HCT116 (cell line): ENCODE data around the gene ATG4A. TPM values are rescaled to one million over a fixed set of nuclear protein-coding genes. Genes with fewer than 3 reads are reported as not detected.

Source experiments
- ATAC-seq: fragments of 200-7000 bp; cut with Tn5 transposase; 2 replicates; pipeline ENCODE4 v1.9.1; 2020; ENCODE audit warnings: mild to moderate bottlenecking, moderate library complexity
- BruUV-seq: library from RNA; stranded (reverse); fragments of 400-500 nt; replicated peaks from 2 replicates; lab custom pipeline; 2021; lab: Mats Ljungman, UMichigan
- CTCF ChIA-PET: fragments of 300-600 bp; sonication (Branson Sonifier 250); formaldehyde crosslinking; loops from one replicate; lab custom pipeline; 2021; ENCODE audit warnings: antibody characterized with exemption; lab: Charles Lee
- POLR2A ChIA-PET: fragments of 300-600, 350-600 bp; sonication (Branson Sonifier 250); formaldehyde crosslinking; loops from one replicate; lab custom pipeline; 2021; ENCODE audit warnings: antibody characterized with exemption; lab: Charles Lee
- RAD21 ChIA-PET, 2 experiments: fragments of 300-600 bp; sonication (Branson Sonifier 250); formaldehyde crosslinking; loops; one replicate each; lab custom pipeline; 2023; ENCODE audit warnings: low total read pairs in 2 of 2; ENCODE audit not compliant: uncharacterized antibody in 2 of 2, unreplicated experiment in 2 of 2, low non-redundant PET in 1 of 2; lab: Charles Lee
- DNase-seq: peaks from one replicate; pipeline ENCODE4 v3.0.0-alpha.2; 2010; ENCODE audit warnings: low read depth, low spot score
- H2AFZ ChIP-seq: fragments of 200-600 bp; shearing (Covaris generic), sonication (generic); 2 replicates; pipeline ENCODE4 v1.6.1; 2017; ENCODE audit warnings: low read depth, mixed run types, mixed read lengths, antibody characterized with exemption, low read length; ENCODE audit not compliant: poor library complexity, severe bottlenecking
- H3K27ac ChIP-seq: 2 replicates; pipeline ENCODE4 v1.5.1; 2012; ENCODE audit warnings: low read depth, low read length
- H3K27me3 ChIP-seq: fragments of 200-600 bp; sonication (generic); 2 replicates; pipeline ENCODE4 v1.6.1; 2016; ENCODE audit warnings: mixed run types, low read length, mixed read lengths; ENCODE audit not compliant: insufficient read depth
- H3K36me3 ChIP-seq, 2 experiments: fragments of 200-500 bp in 1 of 2; fragments of 200-600 bp in 1 of 2; sonication (Bioruptor generic) in 1 of 2; sonication (generic) in 1 of 2; 2 replicates each; pipeline versions ENCODE4 v1.5.1 to v1.6.1; 2014 to 2016; ENCODE audit warnings: low read length in 2 of 2, inconsistent platforms in 1 of 2, mixed read lengths in 1 of 2, mixed run types in 1 of 2; ENCODE audit not compliant: insufficient read depth in 2 of 2, control insufficient read depth in 1 of 2
- H3K4me1 ChIP-seq, 2 experiments: fragments of 200-600 bp in 1 of 2; sonication (generic) in 1 of 2; 2 replicates each; pipeline versions ENCODE4 v1.5.1 to v1.6.1; 2012 to 2017; ENCODE audit warnings: low read length in 2 of 2, inconsistent platforms in 1 of 2, mild to moderate bottlenecking in 1 of 2, mixed read lengths in 1 of 2, mixed run types in 1 of 2, moderate library complexity in 1 of 2; ENCODE audit not compliant: insufficient read depth in 2 of 2, control insufficient read depth in 1 of 2
- H3K4me2 ChIP-seq: fragments of 200-600 bp; sonication (generic); 2 replicates; pipeline ENCODE4 v1.6.1; 2017; ENCODE audit warnings: mixed run types, low read length, mixed read lengths
- H3K4me3 ChIP-seq, 2 experiments: fragments of 200-600 bp in 1 of 2; sonication (generic) in 1 of 2; replicated peaks in 1 of 2; 2 replicates each; pipeline ENCODE4 v1.5.1; 2011 to 2016; ENCODE audit warnings: low read length in 2 of 2, control low read depth in 1 of 2, low read depth in 1 of 2, mild to moderate bottlenecking in 1 of 2, mixed read lengths in 1 of 2, mixed run types in 1 of 2
- H3K79me2 ChIP-seq: fragments of 200-600 bp; sonication (generic); 2 replicates; pipeline ENCODE4 v1.6.1; 2017; ENCODE audit warnings: mild to moderate bottlenecking, mixed run types, low read length, moderate library complexity, mixed read lengths; ENCODE audit not compliant: insufficient read depth
- H3K9ac ChIP-seq: fragments of 200-600 bp; sonication (generic); 2 replicates; pipeline ENCODE4 v1.6.1; 2016; ENCODE audit warnings: low read length, mixed read lengths
- H3K9me2 ChIP-seq: fragments of 200-600 bp; sonication (generic), shearing (Covaris generic); 2 replicates; pipeline ENCODE4 v1.6.1; 2017; ENCODE audit warnings: mixed run types, mild to moderate bottlenecking, moderate library complexity; ENCODE audit not compliant: insufficient read depth
- H3K9me3 ChIP-seq, 2 experiments: fragments of 200-500 bp in 1 of 2; fragments of 200-600 bp in 1 of 2; sonication (Bioruptor generic) in 1 of 2; sonication (generic) in 1 of 2; 2 replicates each; pipeline ENCODE4 v1.6.1; 2014 to 2017; ENCODE audit warnings: low read length in 2 of 2, mixed read lengths in 2 of 2, inconsistent platforms in 1 of 2, low read depth in 1 of 2, mild to moderate bottlenecking in 1 of 2, mixed run types in 1 of 2, moderate library complexity in 1 of 2; ENCODE audit not compliant: control insufficient read depth in 1 of 2, insufficient read depth in 1 of 2
- H4K20me1 ChIP-seq: fragments of 200-600 bp; sonication (generic), shearing (Covaris generic); 2 replicates; pipeline ENCODE4 v1.6.1; 2017; ENCODE audit warnings: mixed run types, mild to moderate bottlenecking, moderate library complexity; ENCODE audit not compliant: insufficient read depth
- CBX3 ChIP-seq: IDR thresholded peaks from 2 replicates; pipeline ENCODE4 v1.6.1; 2012; ENCODE audit warnings: low read depth
- CEBPB ChIP-seq: IDR thresholded peaks from 2 replicates; pipeline ENCODE4 v1.6.1; 2012; ENCODE audit warnings: low read depth
- EGR1 ChIP-seq: IDR thresholded peaks from 2 replicates; pipeline ENCODE4 v1.6.1; 2012; ENCODE audit warnings: low read depth
- ELF1 ChIP-seq: IDR thresholded peaks from 2 replicates; pipeline ENCODE4 v1.6.1; 2012; ENCODE audit warnings: low read depth, borderline replicate concordance
- EZH2phosphoT487 ChIP-seq: fragments of 200-600 bp; IDR thresholded peaks from 2 replicates; pipeline ENCODE4 v1.6.1; 2018; ENCODE audit warnings: antibody characterized with exemption, borderline replicate concordance
- FOSL1 ChIP-seq: IDR thresholded peaks from 2 replicates; pipeline ENCODE4 v1.6.1; 2012; ENCODE audit warnings: low read depth
- JUND ChIP-seq: IDR thresholded peaks from 2 replicates; pipeline ENCODE4 v1.6.1; 2012
- POLR2A ChIP-seq: IDR thresholded peaks from 2 replicates; pipeline ENCODE4 v1.7.0; 2011; ENCODE audit warnings: borderline replicate concordance; ENCODE audit not compliant: insufficient read depth, insufficient read length; ENCODE audit errors: extremely low read depth
- POLR2AphosphoS5 ChIP-seq: IDR thresholded peaks from 2 replicates; pipeline ENCODE4 v1.6.1; 2011; ENCODE audit warnings: mild to moderate bottlenecking, low read depth, low read length, moderate library complexity
- RAD21 ChIP-seq: IDR thresholded peaks from 2 replicates; pipeline ENCODE4 v1.6.1; 2012; ENCODE audit warnings: low read depth, mild to moderate bottlenecking
- SIN3A ChIP-seq: IDR thresholded peaks from 2 replicates; pipeline ENCODE4 v1.6.1; 2012; ENCODE audit warnings: low read depth
- SP1 ChIP-seq: IDR thresholded peaks from 2 replicates; pipeline ENCODE4 v1.6.1; 2012; ENCODE audit warnings: low read depth
- TCF7L2 ChIP-seq: IDR thresholded peaks from 2 replicates; pipeline ENCODE4 v1.7.0; 2011; ENCODE audit warnings: borderline replicate concordance, inconsistent platforms; ENCODE audit not compliant: insufficient read depth, insufficient read length; ENCODE audit errors: extremely low read depth
- YY1 ChIP-seq: IDR thresholded peaks from 2 replicates; pipeline ENCODE4 v1.6.1; 2011; ENCODE audit warnings: low read length, low read depth, moderate library complexity, mild to moderate bottlenecking; ENCODE audit not compliant: insufficient replicate concordance; ENCODE audit errors: extremely low read depth
- ZFX ChIP-seq: fragments of 450-650 bp; IDR thresholded peaks from 2 replicates; pipeline ENCODE4 v1.6.1; 2017
- ZNF274 ChIP-seq: fragments of 200-500 bp; sonication (Bioruptor generic); IDR thresholded peaks from 2 replicates; pipeline ENCODE4 v1.6.1; 2014; ENCODE audit warnings: mild to moderate bottlenecking, low read depth, low read length, inconsistent platforms
- intact Hi-C: fragments of 100-400 bp; cut with micrococcal nuclease; formaldehyde crosslinking; loops from 2 replicates; pipeline ENCODE4 v1.10.0; 2022
- total RNA-seq: library from RNA; stranded (reverse); gene quantifications from one replicate; pipeline ENCODE4 v1.2.1, GENCODE V29; 2021; ENCODE audit not compliant: unreplicated experiment
- TF ChIP-seq, protein P1 (sequence below): IDR thresholded peaks from 2 replicates; pipeline ENCODE4 v1.6.1; 2012
- TF ChIP-seq, protein P2 (sequence below): IDR thresholded peaks from 2 replicates; pipeline ENCODE4 v1.6.1; 2012; ENCODE audit warnings: low read depth
- TF ChIP-seq, protein P3 (sequence below): IDR thresholded peaks from 2 replicates; pipeline ENCODE4 v1.6.1; 2012

Gene ATG4A
- total RNA-seq, 1 experiment from 2014 or later: 4.1 TPM

DNA sequence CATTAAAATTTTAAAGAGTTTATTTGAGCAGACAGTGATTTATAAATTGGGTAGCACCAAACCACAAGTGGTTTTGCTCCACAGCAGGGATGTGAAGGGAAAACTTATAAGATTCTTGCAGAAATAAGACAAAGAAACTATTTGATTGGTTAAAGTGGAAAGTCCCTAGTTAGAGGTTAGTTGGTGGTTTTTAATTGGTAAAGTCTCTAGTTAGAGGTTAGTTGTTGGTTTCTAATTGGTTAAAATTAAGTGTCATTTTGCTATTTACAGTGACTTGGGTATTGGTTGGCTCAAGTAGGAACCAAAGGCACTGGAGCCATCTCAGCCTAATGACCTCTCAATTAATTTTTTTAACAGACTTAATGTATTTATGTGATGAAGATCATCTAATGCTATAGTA is 23.0 kb downstream of the ATG4A start:
- TF ChIP-seq RAD21 (no peak), ZFX (no peak), EGR1 (no peak), EZH2phosphoT487 (no peak), ELF1 (no peak), SP1 (no peak)
- TF ChIP-seq, protein P1, sequence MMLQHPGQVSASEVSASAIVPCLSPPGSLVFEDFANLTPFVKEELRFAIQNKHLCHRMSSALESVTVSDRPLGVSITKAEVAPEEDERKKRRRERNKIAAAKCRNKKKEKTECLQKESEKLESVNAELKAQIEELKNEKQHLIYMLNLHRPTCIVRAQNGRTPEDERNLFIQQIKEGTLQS: no peak
- CTCF ChIA-PET: no interaction called here

DNA sequence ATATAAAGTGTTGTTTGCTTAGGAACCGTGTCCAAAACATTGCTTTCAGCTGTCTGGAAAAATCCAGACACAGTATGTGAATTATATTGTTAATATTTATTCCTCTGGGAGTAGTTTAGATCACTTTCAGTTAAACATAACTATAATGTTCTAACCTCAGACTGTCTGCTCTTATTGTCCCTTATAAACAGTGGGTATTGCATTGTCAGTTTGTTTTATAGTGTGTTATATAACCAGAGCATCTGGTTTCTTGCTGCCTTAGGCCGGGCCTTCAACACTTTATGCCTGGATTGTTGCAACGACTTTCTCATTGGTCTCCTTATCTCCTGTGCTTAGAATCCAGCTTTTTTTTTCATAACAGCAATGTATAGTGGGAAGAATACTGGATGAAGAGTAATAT is 26.4 kb downstream of the ATG4A start:
- RAD21 ChIA-PET: no interaction called here
- no peak overlapping the region for H3K27ac ChIP-seq
- no peaks in the 10 kb centered on the region for H3K4me1 ChIP-seq
- POLR2A ChIA-PET: interaction anchor here (0.6 kb wide), 1 partner anchor 17 kb away, joined by 3 read pairs; no protein-coding TSS in a partner anchor
- no peaks in the 10 kb centered on the region for H3K9me2 ChIP-seq
- no peaks in the 10 kb centered on the region for H3K79me2 ChIP-seq
- intact Hi-C loops: no loop called here
- H2AFZ ChIP-seq: no peak overlapping the region
- H3K4me2 ChIP-seq: no peak overlapping the region
- no peak overlapping the region for H3K9ac ChIP-seq
- no peaks in the 10 kb centered on the region for H3K27me3 ChIP-seq
- no peaks in the 10 kb centered on the region for H4K20me1 ChIP-seq
- no peak for ATAC-seq
- no peaks in the 10 kb centered on the region for H3K9me3 ChIP-seq
- CTCF ChIA-PET: no interaction called here
- DNase-seq: no peak
- H3K4me3 ChIP-seq: no peak overlapping the region
- no TSS peak for BruUV-seq
- no peaks in the 10 kb centered on the region for H3K36me3 ChIP-seq
- TF ChIP-seq JUND: no peak
- no peak for TF ChIP-seq POLR2A
- no peak for TF ChIP-seq SP1
- TF ChIP-seq CEBPB: no peak
- TF ChIP-seq, protein P2, sequence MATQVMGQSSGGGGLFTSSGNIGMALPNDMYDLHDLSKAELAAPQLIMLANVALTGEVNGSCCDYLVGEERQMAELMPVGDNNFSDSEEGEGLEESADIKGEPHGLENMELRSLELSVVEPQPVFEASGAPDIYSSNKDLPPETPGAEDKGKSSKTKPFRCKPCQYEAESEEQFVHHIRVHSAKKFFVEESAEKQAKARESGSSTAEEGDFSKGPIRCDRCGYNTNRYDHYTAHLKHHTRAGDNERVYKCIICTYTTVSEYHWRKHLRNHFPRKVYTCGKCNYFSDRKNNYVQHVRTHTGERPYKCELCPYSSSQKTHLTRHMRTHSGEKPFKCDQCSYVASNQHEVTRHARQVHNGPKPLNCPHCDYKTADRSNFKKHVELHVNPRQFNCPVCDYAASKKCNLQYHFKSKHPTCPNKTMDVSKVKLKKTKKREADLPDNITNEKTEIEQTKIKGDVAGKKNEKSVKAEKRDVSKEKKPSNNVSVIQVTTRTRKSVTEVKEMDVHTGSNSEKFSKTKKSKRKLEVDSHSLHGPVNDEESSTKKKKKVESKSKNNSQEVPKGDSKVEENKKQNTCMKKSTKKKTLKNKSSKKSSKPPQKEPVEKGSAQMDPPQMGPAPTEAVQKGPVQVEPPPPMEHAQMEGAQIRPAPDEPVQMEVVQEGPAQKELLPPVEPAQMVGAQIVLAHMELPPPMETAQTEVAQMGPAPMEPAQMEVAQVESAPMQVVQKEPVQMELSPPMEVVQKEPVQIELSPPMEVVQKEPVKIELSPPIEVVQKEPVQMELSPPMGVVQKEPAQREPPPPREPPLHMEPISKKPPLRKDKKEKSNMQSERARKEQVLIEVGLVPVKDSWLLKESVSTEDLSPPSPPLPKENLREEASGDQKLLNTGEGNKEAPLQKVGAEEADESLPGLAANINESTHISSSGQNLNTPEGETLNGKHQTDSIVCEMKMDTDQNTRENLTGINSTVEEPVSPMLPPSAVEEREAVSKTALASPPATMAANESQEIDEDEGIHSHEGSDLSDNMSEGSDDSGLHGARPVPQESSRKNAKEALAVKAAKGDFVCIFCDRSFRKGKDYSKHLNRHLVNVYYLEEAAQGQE: no peak
- TF ChIP-seq POLR2AphosphoS5: no peak
- no peak for TF ChIP-seq EGR1
- no peak for TF ChIP-seq TCF7L2
- no peak for TF ChIP-seq YY1
- TF ChIP-seq RAD21: no peak
- no peak for TF ChIP-seq ZFX
- TF ChIP-seq ZNF274: no peak
- TF ChIP-seq, protein P3, sequence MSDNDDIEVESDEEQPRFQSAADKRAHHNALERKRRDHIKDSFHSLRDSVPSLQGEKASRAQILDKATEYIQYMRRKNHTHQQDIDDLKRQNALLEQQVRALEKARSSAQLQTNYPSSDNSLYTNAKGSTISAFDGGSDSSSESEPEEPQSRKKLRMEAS: no peak
- TF ChIP-seq SIN3A: no peak
- no peak for TF ChIP-seq EZH2phosphoT487
- TF ChIP-seq FOSL1: no peak
- no peak for TF ChIP-seq CBX3
- TF ChIP-seq, protein P1: no peak

More for the DNA sequence above, 23.0 kb downstream of the ATG4A start:
- Histone ChIP-seq H3K79me2 (no peaks in the 10 kb centered on the region), H3K4me2 (no peak overlapping the region), H3K36me3 (no peaks in the 10 kb centered on the region), H3K4me3 (no peak overlapping the region), H3K27ac (no peak overlapping the region), H3K9me3 (no peaks in the 10 kb centered on the region), H3K9ac (no peak overlapping the region), H3K4me1 (no peaks in the 10 kb centered on the region), H3K9me2 (no peaks in the 10 kb centered on the region), H3K27me3 (no peaks in the 10 kb centered on the region), H4K20me1 (no peaks in the 10 kb centered on the region), H2AFZ (no peak overlapping the region)
- DNase-seq: no peak
- intact Hi-C loops: no loop called here
- ChIA-PET RAD21 (no interaction called here), POLR2A (no interaction called here)
- BruUV-seq: no TSS peak
- no peak for ATAC-seq
